GM23338 (cell line): ENCODE data around the gene SLC35A2. TPM values are rescaled to one million over a fixed set of nuclear protein-coding genes. Genes with fewer than 3 reads are reported as not detected.

Experiments used
- ATAC-seq: fragments of 200-7000 bp; cut with Tn5 transposase; 3 replicates; pipeline ENCODE4 v1.9.1; 2020
- DNase-seq: peaks from one replicate; pipeline ENCODE4 v3.0.0-alpha.2; 2015; ENCODE audit warnings: low spot score
- H2AFZ ChIP-seq: fragments of 200-600 bp; sonication (generic); 2 replicates; pipeline ENCODE4 v1.8.0; 2016; ENCODE audit warnings: antibody characterized with exemption, mild to moderate bottlenecking, moderate library complexity
- H3F3A ChIP-seq: fragments of 200-600 bp; sonication (generic); replicated peaks from 2 replicates; pipeline ENCODE4 v1.8.0; 2017; ENCODE audit warnings: antibody characterized with exemption, mixed run types, low read depth
- H3K27ac ChIP-seq: fragments of 200-600 bp; sonication (generic); 2 replicates; pipeline ENCODE4 v1.6.1; 2016; ENCODE audit warnings: low read depth
- H3K27me3 ChIP-seq: fragments of 200-600 bp; sonication (generic); 2 replicates; pipeline ENCODE4 v1.8.0; 2016; ENCODE audit warnings: mild to moderate bottlenecking, mixed run types, moderate library complexity; ENCODE audit not compliant: insufficient read depth
- H3K36me3 ChIP-seq: fragments of 200-600 bp; sonication (generic); 2 replicates; pipeline ENCODE4 v1.8.0; 2016; ENCODE audit warnings: mild to moderate bottlenecking; ENCODE audit not compliant: insufficient read depth
- H3K4me1 ChIP-seq: fragments of 200-600 bp; sonication (generic); 2 replicates; pipeline ENCODE4 v1.8.0; 2016; ENCODE audit warnings: mild to moderate bottlenecking, moderate library complexity; ENCODE audit not compliant: insufficient read depth
- H3K4me2 ChIP-seq: fragments of 200-600 bp; sonication (generic); 2 replicates; pipeline ENCODE4 v1.7.1; 2017; ENCODE audit warnings: mixed run types
- H3K4me3 ChIP-seq: fragments of 200-600 bp; sonication (generic); 2 replicates; pipeline ENCODE4 v1.6.1; 2016; ENCODE audit warnings: mixed run types
- H3K79me2 ChIP-seq: fragments of 200-600 bp; sonication (generic); replicated peaks from 2 replicates; pipeline ENCODE4 v1.8.0; 2017; ENCODE audit warnings: mild to moderate bottlenecking; ENCODE audit not compliant: insufficient read depth
- H3K9me2 ChIP-seq: fragments of 200-600 bp; sonication (generic); 2 replicates; pipeline ENCODE4 v1.8.0; 2017; ENCODE audit not compliant: insufficient read depth
- H4K20me1 ChIP-seq: fragments of 200-600 bp; sonication (generic); replicated peaks from 2 replicates; pipeline ENCODE4 v1.8.0; 2017; ENCODE audit warnings: mild to moderate bottlenecking; ENCODE audit not compliant: insufficient read depth
- H3K27ac Mint-ChIP-seq: 2 replicates; pipeline ENCODE4 v1.8.0; 2020; ENCODE audit warnings: inconsistent platforms, mild to moderate bottlenecking, moderate library complexity, mixed read lengths
- H3K27me3 Mint-ChIP-seq: 3 replicates; pipeline ENCODE4 v1.8.0; 2022; ENCODE audit warnings: low read depth, mild to moderate bottlenecking, moderate library complexity, mixed read lengths, inconsistent platforms; ENCODE audit not compliant: insufficient read depth, poor library complexity
- H3K36me3 Mint-ChIP-seq: 3 replicates; pipeline ENCODE4 v1.8.0; 2021; ENCODE audit warnings: low read depth, mild to moderate bottlenecking, inconsistent platforms, moderate library complexity, mixed read lengths
- H3K4me1 Mint-ChIP-seq: 3 replicates; pipeline ENCODE4 v1.8.0; 2020; ENCODE audit warnings: mild to moderate bottlenecking, inconsistent platforms, mixed read lengths
- H3K4me3 Mint-ChIP-seq: 3 replicates; pipeline ENCODE4 v1.8.0; 2021; ENCODE audit warnings: moderate library complexity, mild to moderate bottlenecking, inconsistent platforms, mixed read lengths
- H3K9me3 Mint-ChIP-seq: 3 replicates; pipeline ENCODE4 v1.8.0; 2020; ENCODE audit warnings: moderate library complexity, mild to moderate bottlenecking, inconsistent platforms, mixed read lengths
- CREB1 ChIP-seq: fragments of 250-450 bp; sonication (Bioruptor Pico); IDR thresholded peaks from 2 replicates; pipeline ENCODE4 v1.5.0; 2020; ENCODE audit warnings: low read depth, mild to moderate bottlenecking, moderate library complexity
- EZH2 ChIP-seq: fragments of 200-600 bp; sonication (generic); IDR thresholded peaks from one replicate; pipeline ENCODE4 v1.8.0; 2017; ENCODE audit warnings: antibody characterized with exemption, mild to moderate bottlenecking, low read depth; ENCODE audit not compliant: unreplicated experiment
- EZH2phosphoT487 ChIP-seq: fragments of 200-600 bp; sonication (generic); IDR thresholded peaks from one replicate; pipeline ENCODE4 v1.8.1; 2018; ENCODE audit warnings: antibody characterized with exemption; ENCODE audit not compliant: unreplicated experiment
- JUNB ChIP-seq: IDR thresholded peaks from one replicate; pipeline ENCODE4 v1.6.1; 2016; ENCODE audit warnings: antibody characterized with exemption; ENCODE audit not compliant: unreplicated experiment
- NANOG ChIP-seq: IDR thresholded peaks from 2 replicates; pipeline ENCODE4 v1.6.1; 2016; ENCODE audit warnings: antibody characterized with exemption, borderline replicate concordance
- POLR2AphosphoS5 ChIP-seq: IDR thresholded peaks from 2 replicates; pipeline ENCODE4 v1.6.1; 2016; ENCODE audit warnings: antibody characterized with exemption, low read depth
- STAT1 ChIP-seq: IDR thresholded peaks from one replicate; pipeline ENCODE4 v1.6.1; 2016; ENCODE audit warnings: antibody characterized with exemption; ENCODE audit not compliant: unreplicated experiment
- ZNF114 ChIP-seq: fragments of 250-450 bp; sonication (Bioruptor Pico); IDR thresholded peaks from 2 replicates; pipeline ENCODE4 v1.5.0; 2020; ENCODE audit warnings: mild to moderate bottlenecking, moderate library complexity
- ZNF331 ChIP-seq: fragments of 250-450 bp; sonication (Bioruptor Pico); IDR thresholded peaks from 2 replicates; pipeline ENCODE4 v1.5.0; 2020; ENCODE audit warnings: low read depth, mild to moderate bottlenecking, moderate library complexity
- polyA plus RNA-seq: library from polyadenylated mRNA; unstranded; fragments of >200 nt; fragmentation: Nextera tagmentation; extraction: Ambion mirVana; gene quantifications from 2 replicates; pipeline ENCODE4 v1.2.1, GENCODE V29; 2016
- total RNA-seq: library from RNA; depleted of rRNA; stranded (reverse); fragments of >200 nt; shearing (Covaris generic); gene quantifications from 2 replicates; pipeline ENCODE4 v1.2.3, GENCODE V29; 2014
- TF ChIP-seq, protein P1 (sequence below): IDR thresholded peaks from one replicate; pipeline ENCODE4 v1.6.1; 2018; ENCODE audit warnings: antibody characterized with exemption; ENCODE audit not compliant: unreplicated experiment
- TF ChIP-seq, protein P2 (sequence below): fragments of 250-450 bp; sonication (Bioruptor Pico); IDR thresholded peaks from 2 replicates; pipeline ENCODE4 v1.5.0; 2020; ENCODE audit warnings: mild to moderate bottlenecking, moderate library complexity
- TF ChIP-seq, protein P3 (sequence below): IDR thresholded peaks from 2 replicates; pipeline ENCODE4 v1.6.1; 2016; ENCODE audit warnings: antibody characterized with exemption

The SLC35A2 gene
- total and polyA plus RNA-seq, 2 experiments from 2014 or later, result 13.0 to 16.4 TPM

DNA sequence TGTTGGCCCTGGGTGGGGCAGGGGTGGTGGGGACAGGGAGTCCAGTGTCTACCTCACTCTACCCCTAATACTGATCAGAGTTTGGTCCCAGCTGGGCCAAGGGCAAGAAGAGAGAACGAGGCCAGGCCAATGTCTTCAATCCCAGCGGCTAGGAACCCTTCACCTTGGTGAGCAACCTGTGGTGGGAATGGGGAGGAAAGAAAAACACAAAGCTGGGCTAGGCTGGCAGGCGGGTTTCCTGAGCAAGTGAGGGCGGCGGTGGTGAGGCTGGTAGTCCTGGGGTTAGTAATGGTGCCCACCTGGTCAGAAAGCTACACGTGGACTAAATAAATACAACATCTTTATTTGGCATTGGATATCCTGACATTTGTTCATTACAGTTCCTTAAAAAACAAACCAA is 8.2 kb downstream of the SLC35A2 start:
- no peak overlapping the region; the same call in 2 of the 3 replicates for H3K4me3 Mint-ChIP-seq
- no peak overlapping the region for H3K27ac Mint-ChIP-seq
- no peaks in the 10 kb centered on the region for H3K9me3 Mint-ChIP-seq
- no peaks in the 10 kb centered on the region for H4K20me1 ChIP-seq
- H3K4me2 ChIP-seq, result no peak overlapping the region
- H3K4me3 ChIP-seq, result no peak overlapping the region
- H3F3A ChIP-seq, result no peaks in the 10 kb centered on the region
- DNase-seq (no peak), ATAC-seq (no peak)
- H3K36me3 ChIP-seq, result no peaks in the 10 kb centered on the region
- H3K27me3 ChIP-seq, result no peaks in the 10 kb centered on the region
- H3K27ac ChIP-seq, result no peak overlapping the region
- H3K4me1 ChIP-seq, result no peaks in the 10 kb centered on the region
- no peak for TF ChIP-seq NANOG
- TF ChIP-seq CREB1 (CRISPR knock-in tag), result no peak
- TF ChIP-seq EZH2, result no peak
- no peak for TF ChIP-seq STAT1
- peaks cover 4% of the 10 kb centered on the region for H3K27me3 Mint-ChIP-seq
- H3K36me3 Mint-ChIP-seq, result peaks cover 39% of the 10 kb centered on the region
- peaks cover 15% of the 10 kb centered on the region for H3K79me2 ChIP-seq
- H2AFZ ChIP-seq, result no peak overlapping the region
- peaks cover 7% of the 10 kb centered on the region for H3K4me1 Mint-ChIP-seq
- H3K9me2 ChIP-seq, result no peaks in the 10 kb centered on the region

DNA sequence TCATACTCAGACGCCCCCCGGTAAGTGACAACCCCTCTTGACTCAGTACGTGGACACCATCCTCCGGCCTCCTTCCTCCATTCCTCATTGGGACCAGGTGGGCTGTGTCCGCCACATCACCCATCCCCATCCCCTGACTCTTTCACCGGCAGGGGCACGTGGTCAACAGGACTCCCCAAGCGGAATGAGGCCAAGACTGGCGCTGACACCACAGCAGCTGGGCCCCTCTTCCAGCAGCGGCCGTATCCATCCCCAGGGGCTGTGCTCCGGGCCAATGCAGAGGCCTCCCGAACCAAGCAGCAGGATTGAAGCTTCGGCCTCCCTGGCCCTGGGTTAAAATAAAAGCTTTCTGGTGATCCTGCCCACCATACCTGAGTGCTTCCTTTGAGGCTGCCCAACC is 8.7 kb downstream of the SLC35A2 start:
- Mint-ChIP-seq H3K4me3 (no peak overlapping the region), H3K27me3 (peaks cover 4% of the 10 kb centered on the region), H3K4me1 (peaks cover 7% of the 10 kb centered on the region), H3K27ac (no peak overlapping the region), H3K9me3 (no peaks in the 10 kb centered on the region), H3K36me3 (peaks cover 39% of the 10 kb centered on the region)
- H3K4me2 ChIP-seq, result no peak overlapping the region
- no peaks in the 10 kb centered on the region for H3K27me3 ChIP-seq
- no peak overlapping the region for H3K4me3 ChIP-seq
- no peak for DNase-seq
- peaks cover 16% of the 10 kb centered on the region for H3K79me2 ChIP-seq
- H3F3A ChIP-seq, result no peaks in the 10 kb centered on the region
- H4K20me1 ChIP-seq, result no peaks in the 10 kb centered on the region
- no peak overlapping the region for H3K27ac ChIP-seq
- no peaks in the 10 kb centered on the region for H3K36me3 ChIP-seq
- H2AFZ ChIP-seq, result no peak overlapping the region
- no peaks in the 10 kb centered on the region for H3K9me2 ChIP-seq
- ATAC-seq, result no peak
- no peaks in the 10 kb centered on the region for H3K4me1 ChIP-seq
- no peak for TF ChIP-seq EZH2
- no peak for TF ChIP-seq ZNF331
- TF ChIP-seq, protein P1, sequence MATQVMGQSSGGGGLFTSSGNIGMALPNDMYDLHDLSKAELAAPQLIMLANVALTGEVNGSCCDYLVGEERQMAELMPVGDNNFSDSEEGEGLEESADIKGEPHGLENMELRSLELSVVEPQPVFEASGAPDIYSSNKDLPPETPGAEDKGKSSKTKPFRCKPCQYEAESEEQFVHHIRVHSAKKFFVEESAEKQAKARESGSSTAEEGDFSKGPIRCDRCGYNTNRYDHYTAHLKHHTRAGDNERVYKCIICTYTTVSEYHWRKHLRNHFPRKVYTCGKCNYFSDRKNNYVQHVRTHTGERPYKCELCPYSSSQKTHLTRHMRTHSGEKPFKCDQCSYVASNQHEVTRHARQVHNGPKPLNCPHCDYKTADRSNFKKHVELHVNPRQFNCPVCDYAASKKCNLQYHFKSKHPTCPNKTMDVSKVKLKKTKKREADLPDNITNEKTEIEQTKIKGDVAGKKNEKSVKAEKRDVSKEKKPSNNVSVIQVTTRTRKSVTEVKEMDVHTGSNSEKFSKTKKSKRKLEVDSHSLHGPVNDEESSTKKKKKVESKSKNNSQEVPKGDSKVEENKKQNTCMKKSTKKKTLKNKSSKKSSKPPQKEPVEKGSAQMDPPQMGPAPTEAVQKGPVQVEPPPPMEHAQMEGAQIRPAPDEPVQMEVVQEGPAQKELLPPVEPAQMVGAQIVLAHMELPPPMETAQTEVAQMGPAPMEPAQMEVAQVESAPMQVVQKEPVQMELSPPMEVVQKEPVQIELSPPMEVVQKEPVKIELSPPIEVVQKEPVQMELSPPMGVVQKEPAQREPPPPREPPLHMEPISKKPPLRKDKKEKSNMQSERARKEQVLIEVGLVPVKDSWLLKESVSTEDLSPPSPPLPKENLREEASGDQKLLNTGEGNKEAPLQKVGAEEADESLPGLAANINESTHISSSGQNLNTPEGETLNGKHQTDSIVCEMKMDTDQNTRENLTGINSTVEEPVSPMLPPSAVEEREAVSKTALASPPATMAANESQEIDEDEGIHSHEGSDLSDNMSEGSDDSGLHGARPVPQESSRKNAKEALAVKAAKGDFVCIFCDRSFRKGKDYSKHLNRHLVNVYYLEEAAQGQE, result no peak
- TF ChIP-seq, protein P2, sequence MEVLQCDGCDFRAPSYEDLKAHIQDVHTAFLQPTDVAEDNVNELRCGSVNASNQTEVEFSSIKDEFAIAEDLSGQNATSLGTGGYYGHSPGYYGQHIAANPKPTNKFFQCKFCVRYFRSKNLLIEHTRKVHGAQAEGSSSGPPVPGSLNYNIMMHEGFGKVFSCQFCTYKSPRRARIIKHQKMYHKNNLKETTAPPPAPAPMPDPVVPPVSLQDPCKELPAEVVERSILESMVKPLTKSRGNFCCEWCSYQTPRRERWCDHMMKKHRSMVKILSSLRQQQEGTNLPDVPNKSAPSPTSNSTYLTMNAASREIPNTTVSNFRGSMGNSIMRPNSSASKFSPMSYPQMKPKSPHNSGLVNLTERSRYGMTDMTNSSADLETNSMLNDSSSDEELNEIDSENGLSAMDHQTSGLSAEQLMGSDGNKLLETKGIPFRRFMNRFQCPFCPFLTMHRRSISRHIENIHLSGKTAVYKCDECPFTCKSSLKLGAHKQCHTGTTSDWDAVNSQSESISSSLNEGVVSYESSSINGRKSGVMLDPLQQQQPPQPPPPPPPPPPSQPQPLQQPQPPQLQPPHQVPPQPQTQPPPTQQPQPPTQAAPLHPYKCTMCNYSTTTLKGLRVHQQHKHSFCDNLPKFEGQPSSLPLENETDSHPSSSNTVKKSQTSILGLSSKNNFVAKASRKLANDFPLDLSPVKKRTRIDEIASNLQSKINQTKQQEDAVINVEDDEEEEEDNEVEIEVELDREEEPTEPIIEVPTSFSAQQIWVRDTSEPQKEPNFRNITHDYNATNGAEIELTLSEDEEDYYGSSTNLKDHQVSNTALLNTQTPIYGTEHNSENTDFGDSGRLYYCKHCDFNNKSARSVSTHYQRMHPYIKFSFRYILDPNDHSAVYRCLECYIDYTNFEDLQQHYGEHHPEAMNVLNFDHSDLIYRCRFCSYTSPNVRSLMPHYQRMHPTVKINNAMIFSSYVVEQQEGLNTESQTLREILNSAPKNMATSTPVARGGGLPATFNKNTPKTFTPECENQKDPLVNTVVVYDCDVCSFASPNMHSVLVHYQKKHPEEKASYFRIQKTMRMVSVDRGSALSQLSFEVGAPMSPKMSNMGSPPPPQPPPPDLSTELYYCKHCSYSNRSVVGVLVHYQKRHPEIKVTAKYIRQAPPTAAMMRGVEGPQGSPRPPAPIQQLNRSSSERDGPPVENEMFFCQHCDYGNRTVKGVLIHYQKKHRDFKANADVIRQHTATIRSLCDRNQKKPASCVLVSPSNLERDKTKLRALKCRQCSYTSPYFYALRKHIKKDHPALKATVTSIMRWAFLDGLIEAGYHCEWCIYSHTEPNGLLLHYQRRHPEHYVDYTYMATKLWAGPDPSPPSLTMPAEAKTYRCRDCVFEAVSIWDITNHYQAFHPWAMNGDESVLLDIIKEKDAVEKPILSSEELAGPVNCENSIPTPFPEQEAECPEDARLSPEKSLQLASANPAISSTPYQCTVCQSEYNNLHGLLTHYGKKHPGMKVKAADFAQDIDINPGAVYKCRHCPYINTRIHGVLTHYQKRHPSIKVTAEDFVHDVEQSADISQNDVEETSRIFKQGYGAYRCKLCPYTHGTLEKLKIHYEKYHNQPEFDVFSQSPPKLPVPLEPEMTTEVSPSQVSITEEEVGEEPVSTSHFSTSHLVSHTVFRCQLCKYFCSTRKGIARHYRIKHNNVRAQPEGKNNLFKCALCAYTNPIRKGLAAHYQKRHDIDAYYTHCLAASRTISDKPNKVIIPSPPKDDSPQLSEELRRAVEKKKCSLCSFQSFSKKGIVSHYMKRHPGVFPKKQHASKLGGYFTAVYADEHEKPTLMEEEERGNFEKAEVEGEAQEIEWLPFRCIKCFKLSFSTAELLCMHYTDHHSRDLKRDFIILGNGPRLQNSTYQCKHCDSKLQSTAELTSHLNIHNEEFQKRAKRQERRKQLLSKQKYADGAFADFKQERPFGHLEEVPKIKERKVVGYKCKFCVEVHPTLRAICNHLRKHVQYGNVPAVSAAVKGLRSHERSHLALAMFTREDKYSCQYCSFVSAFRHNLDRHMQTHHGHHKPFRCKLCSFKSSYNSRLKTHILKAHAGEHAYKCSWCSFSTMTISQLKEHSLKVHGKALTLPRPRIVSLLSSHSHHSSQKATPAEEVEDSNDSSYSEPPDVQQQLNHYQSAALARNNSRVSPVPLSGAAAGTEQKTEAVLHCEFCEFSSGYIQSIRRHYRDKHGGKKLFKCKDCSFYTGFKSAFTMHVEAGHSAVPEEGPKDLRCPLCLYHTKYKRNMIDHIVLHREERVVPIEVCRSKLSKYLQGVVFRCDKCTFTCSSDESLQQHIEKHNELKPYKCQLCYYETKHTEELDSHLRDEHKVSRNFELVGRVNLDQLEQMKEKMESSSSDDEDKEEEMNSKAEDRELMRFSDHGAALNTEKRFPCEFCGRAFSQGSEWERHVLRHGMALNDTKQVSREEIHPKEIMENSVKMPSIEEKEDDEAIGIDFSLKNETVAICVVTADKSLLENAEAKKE (CRISPR knock-in tag), result no peak
- no peak for TF ChIP-seq ZNF114
- TF ChIP-seq EZH2phosphoT487, result no peak
- no peak for TF ChIP-seq POLR2AphosphoS5
- TF ChIP-seq CREB1 (CRISPR knock-in tag), result no peak
- no peak for TF ChIP-seq NANOG
- TF ChIP-seq, protein P3, sequence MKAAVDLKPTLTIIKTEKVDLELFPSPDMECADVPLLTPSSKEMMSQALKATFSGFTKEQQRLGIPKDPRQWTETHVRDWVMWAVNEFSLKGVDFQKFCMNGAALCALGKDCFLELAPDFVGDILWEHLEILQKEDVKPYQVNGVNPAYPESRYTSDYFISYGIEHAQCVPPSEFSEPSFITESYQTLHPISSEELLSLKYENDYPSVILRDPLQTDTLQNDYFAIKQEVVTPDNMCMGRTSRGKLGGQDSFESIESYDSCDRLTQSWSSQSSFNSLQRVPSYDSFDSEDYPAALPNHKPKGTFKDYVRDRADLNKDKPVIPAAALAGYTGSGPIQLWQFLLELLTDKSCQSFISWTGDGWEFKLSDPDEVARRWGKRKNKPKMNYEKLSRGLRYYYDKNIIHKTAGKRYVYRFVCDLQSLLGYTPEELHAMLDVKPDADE, result no peak
- TF ChIP-seq STAT1, result no peak
- no peak for TF ChIP-seq JUNB
